ENCODE data around the gene SOS1.
"Not testable (repeated sequence)": the region's sequence is repeated elsewhere in the genome, so short reads cannot be mapped to it uniquely, and the experiment has no call there.

The SOS1 gene

GRCh38 chr2:39144416-39144815 lies 23.6 kb upstream of the SOS1 start:
- Histone ChIP-seq H3K36me3 (ENCODE audit: insufficient read depth, insufficient read length, low read length) (no peaks in the 10 kb centered on the region), H3K9ac (ENCODE audit: insufficient read length, low read depth) (no peak overlapping the region), H3K9me3 (ENCODE audit: insufficient read depth, low read length) (no peaks in the 10 kb centered on the region), H3K4me1 (ENCODE audit: insufficient read depth, insufficient read length) (no peaks in the 10 kb centered on the region), H3K4me3 (ENCODE audit: insufficient read length, low read depth) (no peak overlapping the region), H3K27me3 (ENCODE audit: insufficient read depth, insufficient read length) (no peaks in the 10 kb centered on the region)
- DNase-seq (ENCODE audit: low read depth, low spot score) = no peak
- TF ChIP-seq YY1 (IDR thresholded peaks at IDR 0.05; ENCODE audit: insufficient read depth, insufficient read length) (no peak), ZNF274 (IDR thresholded peaks at IDR 0.05; ENCODE audit: low read depth, low read length) (no peak), SUZ12 (IDR thresholded peaks at IDR 0.05; ENCODE audit: extremely low read depth, insufficient read depth, insufficient read length) (no peak)

- Histone ChIP-seq H3K9ac (ENCODE audit: insufficient read length, low read depth) (no peak overlapping the region), H3K4me3 (ENCODE audit: insufficient read length, low read depth) (no peak overlapping the region), H3K4me1 (ENCODE audit: insufficient read depth, insufficient read length) (no peaks in the 10 kb centered on the region), H3K36me3 (ENCODE audit: insufficient read depth, insufficient read length, low read length) (no peaks in the 10 kb centered on the region), H3K9me3 (ENCODE audit: insufficient read depth, low read length) (no peaks in the 10 kb centered on the region), H3K27me3 (ENCODE audit: insufficient read depth, insufficient read length) (no peaks in the 10 kb centered on the region)
- no peak for DNase-seq (ENCODE audit: low read depth, low spot score)
- TF ChIP-seq YY1 (IDR thresholded peaks at IDR 0.05; ENCODE audit: insufficient read depth, insufficient read length) (no peak), ZNF274 (IDR thresholded peaks at IDR 0.05; ENCODE audit: low read depth, low read length) (no peak)
These were observed 22.2 kb upstream of the SOS1 start for GRCh38 chr2:39142904-39143605.

- no peak overlapping the region for H3K4me3 ChIP-seq (ENCODE audit: insufficient read length, low read depth)
- H3K9me3 ChIP-seq (ENCODE audit: insufficient read depth, low read length) = no peaks in the 10 kb centered on the region
- H3K9ac ChIP-seq (ENCODE audit: insufficient read length, low read depth) = no peak overlapping the region
- no peak for DNase-seq (ENCODE audit: low read depth, low spot score)
- no peaks in the 10 kb centered on the region for H3K27me3 ChIP-seq (ENCODE audit: insufficient read depth, insufficient read length)
- no peaks in the 10 kb centered on the region for H3K36me3 ChIP-seq (ENCODE audit: insufficient read depth, insufficient read length, low read length)
- TF ChIP-seq SUZ12 (IDR thresholded peaks at IDR 0.05; ENCODE audit: extremely low read depth, insufficient read depth, insufficient read length) (no peak), YY1 (IDR thresholded peaks at IDR 0.05; ENCODE audit: insufficient read depth, insufficient read length) (no peak), ZNF274 (IDR thresholded peaks at IDR 0.05; ENCODE audit: low read depth, low read length) (no peak)
- no peaks in the 10 kb centered on the region for H3K4me1 ChIP-seq (ENCODE audit: insufficient read depth, insufficient read length)
These were observed 20.8 kb upstream of the SOS1 start for GRCh38 chr2:39141334-39142271.

GRCh38 chr2:39140948-39141333 lies 20.1 kb upstream of the SOS1 start:
- not testable (repeated sequence) for H3K36me3 ChIP-seq (ENCODE audit: insufficient read depth, insufficient read length, low read length); H3K27me3 ChIP-seq (ENCODE audit: insufficient read depth, insufficient read length); H3K9me3 ChIP-seq (ENCODE audit: insufficient read depth, low read length); H3K4me1 ChIP-seq (ENCODE audit: insufficient read depth, insufficient read length); H3K4me3 ChIP-seq (ENCODE audit: insufficient read length, low read depth); DNase-seq (ENCODE audit: low read depth, low spot score); H3K9ac ChIP-seq (ENCODE audit: insufficient read length, low read depth)

- no peak for TF ChIP-seq SUZ12 (IDR thresholded peaks at IDR 0.05; ENCODE audit: extremely low read depth, insufficient read depth, insufficient read length)
- no peak for TF ChIP-seq ZNF274 (IDR thresholded peaks at IDR 0.05; ENCODE audit: low read depth, low read length)
- no peak for TF ChIP-seq YY1 (IDR thresholded peaks at IDR 0.05; ENCODE audit: insufficient read depth, insufficient read length)
- Histone ChIP-seq H3K9ac (ENCODE audit: insufficient read length, low read depth) (no peak overlapping the region), H3K27me3 (ENCODE audit: insufficient read depth, insufficient read length) (no peaks in the 10 kb centered on the region), H3K36me3 (ENCODE audit: insufficient read depth, insufficient read length, low read length) (no peaks in the 10 kb centered on the region), H3K4me3 (ENCODE audit: insufficient read length, low read depth) (no peak overlapping the region), H3K4me1 (ENCODE audit: insufficient read depth, insufficient read length) (no peaks in the 10 kb centered on the region), H3K9me3 (ENCODE audit: insufficient read depth, low read length) (no peaks in the 10 kb centered on the region)
- no peak for DNase-seq (ENCODE audit: low read depth, low spot score)
These were observed 19.5 kb upstream of the SOS1 start for GRCh38 chr2:39140322-39140847.

- TF ChIP-seq YY1 (IDR thresholded peaks at IDR 0.05; ENCODE audit: insufficient read depth, insufficient read length) (no peak), SUZ12 (IDR thresholded peaks at IDR 0.05; ENCODE audit: extremely low read depth, insufficient read depth, insufficient read length) (no peak), ZNF274 (IDR thresholded peaks at IDR 0.05; ENCODE audit: low read depth, low read length) (no peak)
- H3K36me3 ChIP-seq (ENCODE audit: insufficient read depth, insufficient read length, low read length) = no peaks in the 10 kb centered on the region
- H3K9ac ChIP-seq (ENCODE audit: insufficient read length, low read depth) = no peak overlapping the region
- H3K4me3 ChIP-seq (ENCODE audit: insufficient read length, low read depth) = no peak overlapping the region
- H3K9me3 ChIP-seq (ENCODE audit: insufficient read depth, low read length) = no peaks in the 10 kb centered on the region
- DNase-seq (ENCODE audit: low read depth, low spot score) = no peak
- H3K4me1 ChIP-seq (ENCODE audit: insufficient read depth, insufficient read length) = no peaks in the 10 kb centered on the region
- H3K27me3 ChIP-seq (ENCODE audit: insufficient read depth, insufficient read length) = no peaks in the 10 kb centered on the region
These were observed 18.8 kb upstream of the SOS1 start for GRCh38 chr2:39139511-39140237.

- Histone ChIP-seq H3K9me3 (ENCODE audit: insufficient read depth, low read length) (no peaks in the 10 kb centered on the region), H3K9ac (ENCODE audit: insufficient read length, low read depth) (no peak overlapping the region), H3K27me3 (ENCODE audit: insufficient read depth, insufficient read length) (no peaks in the 10 kb centered on the region), H3K4me1 (ENCODE audit: insufficient read depth, insufficient read length) (no peaks in the 10 kb centered on the region), H3K36me3 (ENCODE audit: insufficient read depth, insufficient read length, low read length) (no peaks in the 10 kb centered on the region), H3K4me3 (ENCODE audit: insufficient read length, low read depth) (no peak overlapping the region)
- TF ChIP-seq SUZ12 (IDR thresholded peaks at IDR 0.05; ENCODE audit: extremely low read depth, insufficient read depth, insufficient read length) = no peak
- DNase-seq (ENCODE audit: low read depth, low spot score) = no peak
These were observed 18.0 kb upstream of the SOS1 start for GRCh38 chr2:39138837-39139211.

GRCh38 chr2:39138187-39138836 lies 17.5 kb upstream of the SOS1 start:
- H3K4me1 ChIP-seq (ENCODE audit: insufficient read depth, insufficient read length); H3K27me3 ChIP-seq (ENCODE audit: insufficient read depth, insufficient read length); DNase-seq (ENCODE audit: low read depth, low spot score); H3K9me3 ChIP-seq (ENCODE audit: insufficient read depth, low read length); H3K9ac ChIP-seq (ENCODE audit: insufficient read length, low read depth); H3K4me3 ChIP-seq (ENCODE audit: insufficient read length, low read depth); H3K36me3 ChIP-seq (ENCODE audit: insufficient read depth, insufficient read length, low read length): not testable (repeated sequence)
